HG03571 (cell line): ENCODE measurements around the gene SRRT.
"Not testable (repeated sequence)": the region's sequence is repeated elsewhere in the genome, so short reads cannot be mapped to it uniquely, and the experiment has no call there.

Source experiments
- ATAC-seq: cut with Tn5 transposase; IDR thresholded peaks from one replicate; pipeline ENCODE4 v1.9.1; 2021; ENCODE audit not compliant: unreplicated experiment

Gene SRRT

DNA sequence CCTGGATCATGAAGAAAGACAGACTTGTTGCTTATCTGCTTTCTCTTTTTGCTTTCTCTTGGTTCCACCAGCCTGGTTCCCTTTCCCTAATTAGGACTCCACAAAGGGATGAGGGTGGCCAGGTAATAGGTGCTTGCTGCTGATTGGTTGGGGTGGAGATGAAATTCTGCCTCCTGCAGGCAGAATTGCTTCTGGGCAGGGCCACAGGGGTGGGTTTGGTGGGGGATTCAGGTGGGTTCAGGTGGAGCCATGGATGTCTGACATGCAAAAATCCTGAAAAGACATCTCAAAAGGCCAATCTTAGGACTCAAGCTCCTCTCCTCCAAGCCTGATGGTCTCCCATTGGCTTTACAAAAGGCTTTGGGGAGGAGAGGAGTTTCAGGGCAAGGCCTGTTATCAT, 46.1 kb downstream of the SRRT start:
- ATAC-seq: no peak

GRCh38 chr7:100923616-100924015, 48.7 kb downstream of the SRRT start:
- not testable (repeated sequence) for ATAC-seq

GRCh38 chr7:100929808-100930174, 54.9 kb downstream of the SRRT start:
- ATAC-seq: no peak

GRCh38 chr7:100933734-100934133, 58.8 kb downstream of the SRRT start:
- ATAC-seq: no peak

DNA sequence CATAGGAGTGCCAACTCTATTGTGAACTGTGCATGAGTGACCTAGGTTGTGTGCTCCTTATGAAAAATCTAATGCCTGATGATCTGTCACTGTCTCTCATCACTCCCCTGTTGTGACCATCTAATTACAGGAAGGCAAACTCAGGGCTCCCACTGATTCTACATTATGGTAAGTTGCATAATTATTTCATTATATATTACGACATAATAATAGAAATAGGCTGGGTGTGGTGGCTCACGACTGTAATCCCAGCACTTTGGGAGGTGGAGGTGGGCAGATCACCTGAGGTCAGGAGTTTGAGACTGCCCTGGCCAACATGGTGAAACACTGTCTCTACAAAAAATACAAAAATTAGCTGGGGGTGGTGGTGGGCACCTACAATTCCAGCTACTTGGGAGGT, 60.5 kb downstream of the SRRT start:
- ATAC-seq: not testable (repeated sequence)

DNA sequence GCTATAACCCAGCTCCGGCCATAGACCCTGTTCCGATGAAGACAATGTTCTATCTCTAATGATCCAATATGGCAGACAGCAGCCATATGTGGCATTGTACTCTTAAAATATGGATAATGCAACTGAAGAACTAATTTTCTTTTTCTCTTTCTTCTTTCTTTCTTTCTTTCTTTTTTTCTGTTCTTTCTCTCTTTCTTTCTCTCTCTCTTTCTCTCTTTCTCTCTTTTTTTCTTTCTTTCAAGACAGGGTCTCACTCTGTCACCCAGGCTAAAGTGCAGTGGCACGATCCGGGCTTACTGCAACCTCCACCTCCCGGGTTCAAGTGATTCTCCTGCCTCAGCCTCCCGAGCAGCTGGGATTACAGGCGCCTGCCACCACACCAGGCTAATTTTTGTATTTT, 61.3 kb downstream of the SRRT start:
- not testable (repeated sequence) for ATAC-seq
